CD14-positive monocyte (primary cell): ENCODE measurements around the gene VSTM2B. TPM values are rescaled to one million over a fixed set of nuclear protein-coding genes. Genes with fewer than 3 reads are reported as not detected.

Experiments
- DNase-seq, 3 donors: peaks; one replicate each; pipeline ENCODE4 v3.0.0-alpha.2; 2011 to 2022
- H2AFZ ChIP-seq: 2 replicates; pipeline ENCODE4 v1.6.0; 2012; ENCODE audit warnings: mild to moderate bottlenecking, low read depth, low read length, inconsistent platforms; ENCODE audit not compliant: insufficient read depth, poor library complexity, severe bottlenecking
- H3K27ac ChIP-seq, 2 donors: 1 replicate in 1 of 2; 2 replicates in 1 of 2; pipeline ENCODE4 v1.5.1; 2012 to 2013; ENCODE audit warnings: low read length in 2 of 2, control low read depth in 1 of 2, inconsistent platforms in 1 of 2, low read depth in 1 of 2, mild to moderate bottlenecking in 1 of 2
- H3K27me3 ChIP-seq, 2 donors: one replicate each; pipeline versions ENCODE4 v1.6.0 to v1.6.1; 2011 to 2013; ENCODE audit warnings: low read length in 2 of 2; ENCODE audit not compliant: control insufficient read depth in 2 of 2, insufficient read depth in 2 of 2
- H3K36me3 ChIP-seq, 2 donors: replicated peaks in 1 of 2; 1 replicate in 1 of 2; 2 replicates in 1 of 2; pipeline versions ENCODE4 v1.5.1 to v1.6.1; 2012 to 2013; ENCODE audit warnings: low read length in 2 of 2, control low read depth in 1 of 2, inconsistent platforms in 1 of 2, mild to moderate bottlenecking in 1 of 2; ENCODE audit not compliant: insufficient read depth in 2 of 2, control insufficient read depth in 1 of 2
- H3K4me1 ChIP-seq, 2 donors: 1 replicate in 1 of 2; 2 replicates in 1 of 2; pipeline versions ENCODE4 v1.5.1 to v1.6.1; 2012 to 2013; ENCODE audit warnings: low read length in 2 of 2, control low read depth in 1 of 2, inconsistent platforms in 1 of 2, mild to moderate bottlenecking in 1 of 2, moderate library complexity in 1 of 2; ENCODE audit not compliant: insufficient read depth in 2 of 2, control insufficient read depth in 1 of 2
- H3K4me2 ChIP-seq: replicated peaks from 2 replicates; pipeline ENCODE3; 2012; ENCODE audit warnings: low read length, moderate library complexity, mild to moderate bottlenecking; ENCODE audit not compliant: poor library complexity, severe bottlenecking; ENCODE audit errors: extremely low read depth
- H3K4me3 ChIP-seq, 3 experiments: fragments of 200-600 bp in 1 of 3; sonication (generic) in 1 of 3; replicated peaks in 1 of 3; 1 replicate in 2 of 3; 2 replicates in 1 of 3; pipeline ENCODE4 v1.5.1; 2011 to 2013; ENCODE audit warnings: low read length in 3 of 3, mild to moderate bottlenecking in 3 of 3, control low read depth in 2 of 3, low read depth in 2 of 3, inconsistent platforms in 1 of 3, moderate library complexity in 1 of 3
- H3K79me2 ChIP-seq: 2 replicates; pipeline ENCODE4 v1.6.0; 2012; ENCODE audit warnings: mild to moderate bottlenecking, control low read depth, inconsistent platforms, low read length, moderate library complexity; ENCODE audit not compliant: insufficient read depth
- H3K9ac ChIP-seq: 2 replicates; pipeline ENCODE4 v1.6.0; 2017; ENCODE audit warnings: low read length, mild to moderate bottlenecking; ENCODE audit not compliant: insufficient read depth, poor library complexity, severe bottlenecking
- H3K9me3 ChIP-seq, 2 donors: replicated peaks in 1 of 2; 1 replicate in 1 of 2; 2 replicates in 1 of 2; pipeline versions ENCODE4 v1.5.1 to v1.6.1; 2012 to 2013; ENCODE audit warnings: low read length in 2 of 2, control low read depth in 1 of 2; ENCODE audit not compliant: control insufficient read depth in 1 of 2, insufficient read depth in 1 of 2
- H4K20me1 ChIP-seq: 2 replicates; pipeline ENCODE4 v1.6.0; 2012; ENCODE audit warnings: mild to moderate bottlenecking, low read length, control low read depth, moderate library complexity; ENCODE audit not compliant: insufficient read depth
- H3K27ac Mint-ChIP-seq, 7 donors: one replicate each; pipeline ENCODE4 v1.8.0; 2020; ENCODE audit warnings: mild to moderate bottlenecking in 7 of 7, mixed read lengths in 7 of 7, moderate library complexity in 6 of 7, inconsistent platforms in 2 of 7
- H3K27me3 Mint-ChIP-seq, 3 donors: one replicate each; pipeline ENCODE4 v1.8.0; 2021 to 2022; ENCODE audit warnings: low read depth in 3 of 3, mild to moderate bottlenecking in 3 of 3, mixed read lengths in 3 of 3, moderate library complexity in 3 of 3, inconsistent platforms in 1 of 3
- H3K36me3 Mint-ChIP-seq, 2 donors: one replicate each; pipeline ENCODE4 v1.8.0; 2020; ENCODE audit warnings: mixed read lengths in 2 of 2, inconsistent platforms in 1 of 2, mild to moderate bottlenecking in 1 of 2
- H3K4me1 Mint-ChIP-seq: one replicate; pipeline ENCODE4 v1.8.0; 2020; ENCODE audit warnings: mild to moderate bottlenecking, mixed read lengths
- H3K4me3 Mint-ChIP-seq, 2 donors: one replicate each; pipeline ENCODE4 v1.8.0; 2020; ENCODE audit warnings: mild to moderate bottlenecking in 2 of 2, mixed read lengths in 2 of 2, moderate library complexity in 1 of 2
- H3K9me3 Mint-ChIP-seq, 7 donors: one replicate each; pipeline ENCODE4 v1.8.0; 2020 to 2022; ENCODE audit warnings: mixed read lengths in 7 of 7, mild to moderate bottlenecking in 6 of 7, moderate library complexity in 6 of 7, inconsistent platforms in 2 of 7
- WGBS: methylation state at CpG from one replicate; pipeline ENCODE4 v1.1.5; 2013; ENCODE audit warnings: missing lambda C conversion rate; ENCODE audit not compliant: insufficient coverage; 5-methylcytosine and 5-hydroxymethylcytosine counted together
- intact Hi-C, 2 donors: fragments of 100-400 bp; cut with micrococcal nuclease; formaldehyde crosslinking; loops; one replicate each; pipeline versions ENCODE4 v1.15.0 to v1.15.1; 2023
- polyA plus RNA-seq, 3 donors: library from polyadenylated mRNA; depleted of rRNA in 1 of 3; unstranded in 2 of 3; stranded (reverse) in 1 of 3; fragments of 300-500 nt in 2 of 3; fragments of >200 nt in 1 of 3; fragmentation: Illumina TruSeq in 2 of 3; gene quantifications; 1 replicate in 2 of 3; 2 replicates in 1 of 3; pipeline ENCODE4 v1.2.3, GENCODE V29; 2012 to 2021
- TF ChIP-seq, protein P1 (sequence below): fragments of 200-600 bp; IDR thresholded peaks from one replicate; pipeline ENCODE4 v1.8.0; 2022; ENCODE audit warnings: antibody characterized with exemption, mild to moderate bottlenecking

Gene VSTM2B
- polyA plus RNA-seq, 3 donors = not detected

DNA sequence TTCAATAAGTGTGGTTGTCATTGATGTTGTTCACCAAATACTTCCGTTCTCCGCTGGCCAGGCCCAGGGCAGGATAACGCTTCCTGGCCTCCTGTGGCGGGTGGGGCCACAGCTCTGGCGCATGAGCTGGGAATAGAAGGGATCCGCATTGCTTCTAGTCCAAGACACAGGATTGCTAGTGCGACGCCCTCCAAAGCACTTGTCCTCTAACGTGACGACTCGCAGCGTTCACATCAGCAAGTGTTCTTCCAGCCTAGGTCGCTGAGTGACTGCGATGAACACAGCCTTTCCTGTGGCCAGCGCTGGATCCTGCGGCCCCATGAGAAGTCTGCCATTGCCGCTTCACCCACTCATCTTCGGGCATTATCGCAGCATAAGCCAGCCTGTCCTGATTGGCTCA lies 39.4 kb downstream of the VSTM2B start:
- Histone ChIP-seq H3K9ac (no peak overlapping the region), H3K27me3 (no peaks in the 10 kb centered on the region), H3K36me3 (no peaks in the 10 kb centered on the region), H2AFZ (no peak overlapping the region), H3K79me2 (no peaks in the 10 kb centered on the region), H3K4me2 (no peak overlapping the region), H3K27ac (no peak overlapping the region), H3K9me3 (peaks cover 3 to 5% of the 10 kb centered on the region in 2 donors), H3K4me1 (no peaks in the 10 kb centered on the region), H3K4me3 (no peak overlapping the region), H4K20me1 (no peaks in the 10 kb centered on the region)
- TF ChIP-seq, protein P1, sequence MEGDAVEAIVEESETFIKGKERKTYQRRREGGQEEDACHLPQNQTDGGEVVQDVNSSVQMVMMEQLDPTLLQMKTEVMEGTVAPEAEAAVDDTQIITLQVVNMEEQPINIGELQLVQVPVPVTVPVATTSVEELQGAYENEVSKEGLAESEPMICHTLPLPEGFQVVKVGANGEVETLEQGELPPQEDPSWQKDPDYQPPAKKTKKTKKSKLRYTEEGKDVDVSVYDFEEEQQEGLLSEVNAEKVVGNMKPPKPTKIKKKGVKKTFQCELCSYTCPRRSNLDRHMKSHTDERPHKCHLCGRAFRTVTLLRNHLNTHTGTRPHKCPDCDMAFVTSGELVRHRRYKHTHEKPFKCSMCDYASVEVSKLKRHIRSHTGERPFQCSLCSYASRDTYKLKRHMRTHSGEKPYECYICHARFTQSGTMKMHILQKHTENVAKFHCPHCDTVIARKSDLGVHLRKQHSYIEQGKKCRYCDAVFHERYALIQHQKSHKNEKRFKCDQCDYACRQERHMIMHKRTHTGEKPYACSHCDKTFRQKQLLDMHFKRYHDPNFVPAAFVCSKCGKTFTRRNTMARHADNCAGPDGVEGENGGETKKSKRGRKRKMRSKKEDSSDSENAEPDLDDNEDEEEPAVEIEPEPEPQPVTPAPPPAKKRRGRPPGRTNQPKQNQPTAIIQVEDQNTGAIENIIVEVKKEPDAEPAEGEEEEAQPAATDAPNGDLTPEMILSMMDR = no peak
- Mint-ChIP-seq H3K9me3 (peaks cover 0 to 10% (median 3%) of the 10 kb centered on the region in 7 donors), H3K4me1 (no peaks in the 10 kb centered on the region), H3K36me3 (no peaks in the 10 kb centered on the region), H3K27me3 (peaks cover 4 to 10% (median 4%) of the 10 kb centered on the region in 3 donors), H3K4me3 (no peak overlapping the region), H3K27ac (no peak overlapping the region)
- intact Hi-C loops = no loop called here
- DNase-seq = no peak
- WGBS = 85% methylated on average over 16 of the region's 19 CpGs

DNA sequence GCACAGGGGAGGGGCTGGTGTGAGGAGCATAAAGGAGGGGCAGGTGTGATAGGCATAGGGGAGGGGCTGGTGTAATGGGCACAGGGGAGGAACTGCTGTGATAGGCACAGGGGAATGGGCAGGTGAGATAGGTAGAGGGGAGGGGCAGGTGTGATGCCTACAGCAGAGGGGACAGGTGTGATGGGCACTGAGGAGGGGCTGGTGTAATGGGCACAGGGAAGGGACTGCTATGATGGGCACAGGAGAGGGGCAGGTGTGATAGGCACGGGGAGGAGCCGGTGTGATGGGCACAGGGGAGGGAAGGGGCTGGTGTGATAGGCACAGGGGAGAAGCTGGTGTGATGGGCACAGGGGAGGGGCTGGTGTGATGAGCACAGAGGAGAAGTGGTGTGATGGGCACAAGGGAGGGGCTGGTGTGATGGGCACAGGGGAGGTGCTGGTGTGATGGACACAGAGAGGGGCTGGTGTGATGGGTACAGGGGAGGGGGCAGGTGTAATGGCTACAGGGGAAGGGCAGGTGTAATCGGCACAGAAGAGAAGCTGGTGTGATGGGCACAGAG lies 40.8 kb downstream of the VSTM2B start:
- Mint-ChIP-seq H3K9me3 (peaks cover 0 to 2% (median 0%) of the 10 kb centered on the region in 7 donors), H3K4me3 (no peak overlapping the region), H3K36me3 (no peaks in the 10 kb centered on the region), H3K27me3 (peaks cover 4 to 16% (median 6%) of the 10 kb centered on the region in 3 donors), H3K4me1 (no peaks in the 10 kb centered on the region), H3K27ac (peak overlapping the region in 1 of 7 donors; percentile 46)
- Histone ChIP-seq H3K27me3 (no peaks in the 10 kb centered on the region), H3K27ac (no peak overlapping the region), H3K79me2 (no peaks in the 10 kb centered on the region), H3K9ac (no peak overlapping the region), H3K4me1 (no peaks in the 10 kb centered on the region), H2AFZ (no peak overlapping the region), H4K20me1 (no peaks in the 10 kb centered on the region), H3K36me3 (no peaks in the 10 kb centered on the region), H3K9me3 (no peaks in the 10 kb centered on the region), H3K4me3 (no peak overlapping the region), H3K4me2 (no peak overlapping the region)
- 93% methylated on average over 3 of the region's 3 CpGs for WGBS
- TF ChIP-seq, protein P1 = no peak
- DNase-seq = no peak
- intact Hi-C loops = no loop called here
